Skeletal muscle cell (primary cell): Measurements from ENCODE around the gene C1QTNF6.
"Not testable (repeated sequence)": the region's sequence is repeated elsewhere in the genome, so short reads cannot be mapped to it uniquely, and the experiment has no call there.

Experiments
- DNase-seq: peaks from one replicate; pipeline ENCODE4 v3.0.0-alpha.2; 2010; ENCODE audit warnings: low read depth
- H3K4me3 ChIP-seq: 2 replicates; pipeline ENCODE4 v1.5.1; 2011; ENCODE audit warnings: low read depth, mild to moderate bottlenecking, control low read depth, low read length, moderate library complexity

C1QTNF6 gene

DNA sequence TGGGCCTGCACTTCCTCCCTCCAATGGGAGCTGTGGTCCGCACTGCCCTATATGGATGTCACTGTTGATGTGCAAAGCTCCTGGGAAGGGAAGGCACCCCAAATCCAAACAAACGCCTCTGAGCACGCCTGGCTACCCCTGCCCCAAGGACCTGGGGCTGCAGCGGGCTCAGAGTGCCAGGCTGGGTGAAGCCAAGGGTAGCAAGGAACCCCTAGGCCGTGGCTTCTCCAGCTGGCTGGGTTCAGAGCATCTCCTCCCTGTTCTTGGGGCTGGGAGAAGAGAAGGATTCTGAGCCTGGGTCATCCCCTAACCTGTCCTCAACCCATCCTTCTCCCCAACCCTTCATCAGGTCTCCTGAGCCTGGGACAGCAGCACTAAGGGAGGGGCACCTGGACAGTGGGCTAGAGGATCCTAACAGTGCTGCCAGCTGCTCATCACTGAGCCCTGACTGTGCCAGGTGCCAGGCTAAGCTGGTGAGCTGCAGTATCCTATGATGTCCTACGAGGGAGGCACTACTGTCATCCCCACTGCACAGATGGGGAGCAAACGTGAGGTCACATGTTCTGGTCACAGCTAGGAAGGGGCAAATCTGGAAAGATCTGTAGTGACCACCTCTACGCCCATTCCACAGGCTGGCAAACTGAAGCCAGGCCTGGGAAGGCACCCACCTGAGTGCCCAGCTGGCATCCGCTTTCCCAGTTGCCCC, 21.2 kb upstream of the C1QTNF6 start:
- no peak for DNase-seq

DNA sequence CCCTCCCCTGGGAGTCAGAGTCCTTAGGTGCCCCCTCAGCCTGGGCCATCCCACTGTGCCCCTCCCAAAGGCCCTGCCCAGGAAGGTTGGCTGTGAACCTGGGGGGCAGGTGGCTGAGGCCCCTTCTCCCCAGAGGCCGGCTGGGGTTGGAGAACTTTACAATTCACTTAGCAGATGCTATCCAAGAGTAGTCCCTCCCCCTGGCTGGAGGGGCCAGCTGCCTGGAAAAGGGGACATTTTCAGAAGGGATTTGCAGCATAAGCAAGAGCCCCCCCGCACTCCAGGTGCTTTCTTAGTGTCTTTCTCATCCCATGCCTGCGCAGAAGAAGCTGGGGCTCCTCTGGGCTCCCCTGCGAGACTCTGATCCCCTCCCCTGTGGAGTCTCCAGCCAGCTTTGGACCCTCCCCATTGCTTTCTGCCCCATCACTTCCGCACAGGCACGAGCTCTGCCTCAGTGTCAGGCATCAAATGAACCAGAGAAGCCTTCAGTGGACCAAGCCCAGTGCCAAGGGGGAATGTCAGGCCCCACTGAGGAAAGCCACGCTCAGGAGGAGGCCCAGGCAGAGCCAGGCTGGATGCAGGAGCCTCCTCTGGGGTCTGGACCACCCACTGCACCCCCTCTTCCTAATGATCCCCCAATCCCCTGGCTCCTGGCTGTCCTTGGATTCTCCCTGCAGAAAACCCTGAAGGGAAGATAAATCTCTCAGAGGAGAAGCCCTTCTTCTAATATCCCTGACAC, 20.5 kb upstream of the C1QTNF6 start:
- DNase-seq, result no peak
- no peak overlapping the region for H3K4me3 ChIP-seq

More for the DNA sequence above, 21.2 kb upstream of the C1QTNF6 start:
- no peak overlapping the region for H3K4me3 ChIP-seq

DNA sequence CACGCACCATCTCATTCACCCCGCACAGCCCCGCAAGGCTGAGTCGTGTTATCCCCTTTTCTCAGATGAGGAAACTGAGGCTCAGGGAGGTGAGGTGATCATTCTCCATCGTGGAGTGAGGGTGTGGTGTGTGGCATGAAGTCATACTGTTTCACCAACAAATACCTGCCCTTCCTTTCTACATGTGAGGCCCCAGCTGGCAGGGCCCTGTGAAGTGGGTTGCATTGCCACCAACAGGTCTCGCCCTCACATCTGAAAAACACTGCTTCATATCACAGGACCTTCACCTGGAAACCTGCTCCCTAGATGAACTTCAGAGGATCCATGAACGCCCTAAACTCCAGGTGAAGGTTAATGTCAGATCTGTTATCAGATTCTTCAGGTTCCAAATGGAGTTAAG, 19.9 kb upstream of the C1QTNF6 start:
- no peak for DNase-seq
- H3K4me3 ChIP-seq, result no peak overlapping the region

DNA sequence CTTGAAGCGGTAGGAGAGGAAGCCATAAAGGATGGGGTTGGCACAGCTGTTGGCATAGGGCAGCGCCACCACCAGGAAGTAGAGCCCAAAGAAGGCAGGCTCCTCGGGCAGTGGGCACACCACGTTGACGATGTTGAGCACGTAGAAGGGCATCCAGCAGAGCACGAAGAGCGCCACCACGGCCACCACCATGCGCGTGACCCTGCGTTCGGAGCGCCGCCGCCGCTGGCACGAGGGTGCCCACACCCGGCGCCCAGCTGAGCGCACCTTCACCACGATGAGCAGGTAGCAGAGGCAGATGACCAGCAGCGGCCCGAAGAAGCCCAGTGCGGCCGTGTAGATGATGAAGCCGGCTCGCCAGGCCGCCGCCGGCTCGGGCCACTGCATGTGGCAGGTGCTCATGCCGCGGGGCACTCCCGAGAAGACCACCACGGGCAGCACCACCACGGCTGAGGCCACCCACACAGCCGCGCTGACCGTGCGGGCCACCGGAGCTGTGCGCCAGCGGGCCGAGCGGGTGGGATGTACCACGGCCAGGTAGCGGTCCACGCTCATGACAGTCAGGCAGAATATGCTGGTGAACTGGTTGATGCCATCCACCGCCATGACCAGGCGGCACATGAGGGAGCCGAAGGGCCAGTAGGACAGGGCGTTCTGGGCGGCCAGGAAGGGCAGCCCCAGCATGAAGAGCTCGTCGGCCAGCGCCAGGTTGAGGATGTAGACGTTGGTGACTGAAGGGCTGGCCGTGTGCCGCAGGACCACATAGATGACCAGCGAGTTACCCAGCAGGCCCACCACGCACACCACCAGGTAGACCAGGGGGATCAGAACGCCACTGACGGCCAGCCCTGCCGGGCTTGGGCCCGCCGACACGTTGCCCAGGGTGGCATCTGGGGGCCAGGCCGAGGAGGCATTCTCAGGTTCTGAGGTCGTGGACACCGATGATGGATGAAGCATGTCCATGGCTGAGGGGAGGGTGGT, 19.1 kb upstream of the C1QTNF6 start:
- DNase-seq, result no peak
- no peak overlapping the region for H3K4me3 ChIP-seq

DNA sequence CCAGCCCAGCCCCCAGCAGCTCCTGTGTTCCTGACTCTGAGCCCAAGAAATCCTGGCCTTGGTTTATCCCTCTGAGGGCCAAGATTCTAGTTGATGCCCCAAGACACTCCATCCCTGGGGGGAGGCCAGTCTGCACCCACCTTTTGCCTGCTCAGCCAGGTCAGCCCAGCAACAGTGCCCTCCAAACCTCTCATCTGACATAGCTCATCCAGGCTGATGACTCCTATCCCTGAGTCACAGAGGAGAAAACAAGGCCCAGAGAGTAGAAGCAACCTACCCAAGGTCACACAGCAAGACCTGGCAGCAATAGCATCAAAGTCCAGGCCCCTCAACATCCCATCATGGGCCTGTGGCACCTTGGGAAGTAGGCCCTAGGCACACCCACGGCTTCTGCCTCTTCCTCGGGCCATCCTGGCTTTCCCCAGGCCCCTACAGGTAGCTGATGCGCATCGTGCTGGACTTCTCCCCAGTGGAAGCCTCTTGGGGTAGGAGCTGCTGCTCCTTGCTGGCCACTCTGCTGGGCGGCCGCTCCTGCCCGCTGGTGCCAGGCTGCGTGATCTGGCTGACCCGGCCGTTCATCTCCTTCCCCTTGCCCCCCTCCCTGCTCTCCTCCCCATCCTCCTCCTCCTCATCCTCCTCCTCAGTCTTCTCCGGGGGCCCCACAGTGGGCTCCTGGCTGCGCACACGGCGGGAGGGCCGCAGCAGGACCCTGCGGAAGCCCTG, 18.2 kb upstream of the C1QTNF6 start:
- H3K4me3 ChIP-seq, result no peak overlapping the region
- DNase-seq, result no peak

DNA sequence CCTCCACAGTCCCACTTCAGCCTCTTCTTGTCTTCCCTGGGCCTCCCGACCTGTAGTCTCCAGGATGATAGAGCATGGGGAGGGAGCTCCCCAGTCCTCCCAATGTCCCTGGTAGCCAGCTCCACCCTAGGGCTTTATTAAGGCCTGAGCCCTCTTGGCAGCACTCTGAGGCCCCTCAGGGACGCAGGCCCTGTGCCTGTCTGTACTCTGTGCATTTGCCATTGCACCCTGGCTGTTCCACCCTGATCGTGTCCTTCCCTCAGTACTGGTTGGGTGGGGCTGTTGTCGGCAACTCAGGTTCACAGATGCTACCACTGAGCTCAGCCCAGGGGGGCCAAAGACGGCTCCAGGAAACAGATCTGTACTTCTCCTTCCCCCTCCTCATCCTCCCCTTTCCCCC, 17.0 kb upstream of the C1QTNF6 start:
- DNase-seq, result no peak
- H3K4me3 ChIP-seq, result no peak overlapping the region

DNA sequence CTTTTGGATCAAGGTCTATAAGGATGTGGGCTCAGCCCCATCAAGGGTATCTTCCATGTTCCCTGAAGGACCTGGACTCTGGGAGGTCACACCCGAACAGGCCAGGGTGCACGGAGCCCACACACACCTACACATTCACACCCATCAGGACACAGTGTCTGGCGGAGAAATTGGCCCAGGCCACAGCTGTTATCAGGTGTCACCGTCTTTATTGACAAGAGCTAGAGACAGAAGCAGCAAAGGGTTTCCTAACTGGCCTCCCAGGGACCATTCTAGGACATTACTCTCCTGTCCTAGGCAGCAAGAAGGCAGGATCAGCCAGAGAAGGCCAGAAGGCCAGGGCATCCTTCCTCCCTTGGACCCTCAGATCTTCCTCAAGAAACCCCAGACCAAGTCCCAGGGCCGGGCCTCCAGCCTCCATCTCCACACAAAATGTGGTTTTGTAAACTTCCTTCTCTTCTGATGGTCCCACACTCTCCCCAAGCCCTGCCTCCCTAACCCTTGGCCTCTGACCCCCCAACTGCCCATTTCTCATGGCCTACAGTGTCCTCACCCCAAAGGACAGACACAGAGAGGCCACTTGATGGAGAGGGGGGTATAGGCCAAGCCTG, 16.1 kb upstream of the C1QTNF6 start:
- DNase-seq, result no peak
- no peak overlapping the region for H3K4me3 ChIP-seq

DNA sequence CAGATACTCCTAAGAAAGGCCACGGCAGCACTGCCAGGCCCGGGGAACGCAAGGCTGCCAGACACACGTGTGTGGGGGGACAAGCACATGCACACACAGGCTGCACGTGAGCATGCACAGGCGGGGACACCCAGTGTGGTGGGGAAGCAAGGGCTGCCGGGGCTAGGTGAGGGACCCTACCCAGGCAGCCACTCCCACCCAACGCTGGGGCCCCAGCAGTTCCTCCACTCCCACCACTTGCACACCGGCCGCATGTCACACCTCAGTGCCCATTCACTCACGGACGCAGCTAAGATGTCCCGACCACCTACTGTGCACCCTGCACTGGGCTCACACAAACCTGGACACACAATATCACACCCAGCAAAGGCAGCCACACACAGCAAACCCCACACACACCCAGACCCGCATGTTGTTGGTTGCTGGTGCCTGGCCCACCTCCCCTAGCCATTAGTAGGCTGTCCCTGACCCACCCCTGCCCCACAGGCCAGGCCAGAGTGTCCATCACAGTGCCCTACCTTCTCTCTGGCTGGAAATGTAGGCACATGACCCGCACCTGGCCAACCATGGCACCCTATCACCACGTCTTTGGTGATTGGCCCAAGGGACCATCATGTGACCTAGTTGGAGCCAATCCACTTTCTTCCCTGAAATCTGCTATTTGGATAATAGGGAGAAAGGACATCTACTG, 15.5 kb upstream of the C1QTNF6 start:
- no peak for DNase-seq
- no peak overlapping the region for H3K4me3 ChIP-seq

DNA sequence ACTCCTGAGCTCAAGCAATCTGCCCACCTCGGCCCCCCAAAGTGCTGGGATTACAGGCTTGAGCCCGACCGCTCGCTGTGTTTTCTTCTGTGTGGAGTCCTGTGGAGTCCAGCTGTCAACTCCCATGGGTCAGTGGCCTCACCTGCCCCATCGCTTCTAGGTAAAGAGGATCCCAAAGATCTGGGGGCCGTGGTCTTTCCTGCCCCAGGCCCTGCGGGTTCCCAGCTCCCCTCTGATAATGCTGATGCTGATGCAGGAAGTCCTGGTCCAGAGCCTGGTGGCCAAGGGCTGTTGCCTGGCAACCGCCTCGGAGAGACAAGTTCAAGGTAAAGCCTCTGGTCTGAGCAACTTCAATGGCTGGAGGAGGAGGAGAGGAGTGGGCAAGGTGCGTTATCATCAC, 14.7 kb upstream of the C1QTNF6 start:
- DNase-seq, result no peak
- H3K4me3 ChIP-seq, result no peak overlapping the region

DNA sequence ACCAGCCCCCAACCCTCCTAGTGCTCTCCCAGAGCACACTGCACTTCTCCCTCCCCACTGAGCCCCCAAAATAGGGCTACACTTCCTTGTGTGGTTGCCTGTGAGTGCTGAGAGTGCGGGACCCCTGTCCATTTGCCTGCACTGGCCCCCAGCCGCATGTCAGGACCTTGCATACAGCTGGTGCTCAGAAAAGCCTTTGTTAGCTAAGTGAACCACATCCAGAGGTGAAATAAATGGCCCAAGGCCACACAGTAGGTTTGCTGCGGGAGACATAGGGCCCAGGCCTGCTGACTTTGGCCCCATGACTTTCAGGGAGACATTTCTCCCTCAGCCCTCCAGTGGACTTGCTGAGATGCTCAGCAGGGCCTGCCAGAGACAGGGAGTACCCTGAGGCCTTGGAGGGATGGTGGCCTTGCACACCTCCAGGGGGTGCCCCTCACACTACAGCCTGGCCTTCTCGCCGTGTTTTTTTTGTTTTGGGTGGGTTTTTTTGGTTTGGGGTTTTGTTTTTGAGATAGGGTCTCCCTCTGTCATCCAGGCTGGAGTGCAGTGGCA, 14.0 kb upstream of the C1QTNF6 start:
- no peak overlapping the region for H3K4me3 ChIP-seq
- DNase-seq, result no peak

DNA sequence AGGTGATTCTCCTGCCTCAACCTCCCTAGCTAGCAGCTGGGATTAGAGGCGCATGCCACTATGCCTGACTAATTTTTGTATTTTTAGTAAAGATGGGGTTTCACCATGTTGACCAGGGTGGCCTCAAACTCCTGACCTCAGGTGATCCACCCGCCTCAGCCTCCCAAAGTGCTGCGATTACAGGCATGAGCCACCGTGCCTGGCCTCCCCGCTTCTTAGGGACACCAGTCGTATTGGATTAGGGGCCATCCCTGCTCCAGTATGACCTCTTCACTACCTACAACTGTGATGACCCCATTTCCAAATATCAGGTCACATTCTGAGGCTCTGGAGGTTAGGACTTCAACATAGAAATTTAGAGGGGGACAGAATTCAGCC, 13.4 kb upstream of the C1QTNF6 start:
- not testable (repeated sequence) for DNase-seq, H3K4me3 ChIP-seq

DNA sequence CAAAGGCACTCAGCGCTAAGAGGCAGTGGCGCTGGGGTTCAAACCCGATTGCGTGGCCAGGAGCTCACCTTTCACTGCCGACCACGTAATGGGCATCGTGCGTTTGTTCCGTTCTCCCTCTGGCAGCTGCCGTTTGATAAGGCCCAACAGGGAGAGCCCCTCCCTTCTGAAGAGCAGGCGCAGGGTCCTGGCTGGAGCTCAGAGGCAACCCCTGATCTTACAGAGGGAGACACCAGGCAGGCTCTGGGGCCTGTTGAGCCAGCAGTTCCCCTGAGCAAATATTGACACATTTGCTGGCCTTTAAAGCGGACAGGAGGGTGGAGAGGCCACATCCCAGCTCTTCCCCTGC, 11.7 kb upstream of the C1QTNF6 start:
- H3K4me3 ChIP-seq, result peak overlapping the region; percentile 34
- DNase-seq, result no peak

DNA sequence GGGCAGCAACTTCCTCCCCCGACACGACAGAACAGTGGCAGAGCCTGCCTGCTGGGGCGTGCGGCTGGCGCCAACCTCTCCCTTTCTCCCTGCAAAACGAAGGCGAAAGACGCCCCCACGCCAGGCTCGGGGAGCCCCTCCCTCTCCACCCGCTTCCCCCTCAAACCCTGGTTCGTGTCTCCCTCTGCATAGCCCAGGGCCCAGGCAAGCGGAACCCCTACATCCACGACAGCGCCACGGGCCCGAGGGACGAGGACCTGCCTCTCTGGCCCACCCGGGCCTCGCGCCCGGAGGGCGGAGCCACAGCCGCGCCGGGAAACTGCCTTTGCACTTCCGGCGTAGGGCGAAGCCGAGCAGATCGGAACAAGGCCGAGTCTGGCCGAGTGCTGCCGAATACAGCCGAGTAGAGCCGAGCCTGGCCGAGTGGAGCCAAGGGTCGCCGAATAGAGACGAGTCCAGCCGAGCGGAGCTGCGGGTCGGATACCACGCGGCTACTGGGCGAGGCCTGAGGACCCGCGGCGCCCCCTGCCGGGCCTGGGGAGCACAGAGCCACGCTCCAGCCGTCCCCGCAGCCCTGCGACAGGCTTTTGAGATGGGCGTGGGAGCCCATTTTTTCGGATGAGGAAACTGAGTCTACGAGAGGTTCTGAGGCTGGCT, 11.2 kb upstream of the C1QTNF6 start:
- H3K4me3 ChIP-seq, result peak overlapping the region; percentile 79
- DNase-seq, result peak; percentile 85

DNA sequence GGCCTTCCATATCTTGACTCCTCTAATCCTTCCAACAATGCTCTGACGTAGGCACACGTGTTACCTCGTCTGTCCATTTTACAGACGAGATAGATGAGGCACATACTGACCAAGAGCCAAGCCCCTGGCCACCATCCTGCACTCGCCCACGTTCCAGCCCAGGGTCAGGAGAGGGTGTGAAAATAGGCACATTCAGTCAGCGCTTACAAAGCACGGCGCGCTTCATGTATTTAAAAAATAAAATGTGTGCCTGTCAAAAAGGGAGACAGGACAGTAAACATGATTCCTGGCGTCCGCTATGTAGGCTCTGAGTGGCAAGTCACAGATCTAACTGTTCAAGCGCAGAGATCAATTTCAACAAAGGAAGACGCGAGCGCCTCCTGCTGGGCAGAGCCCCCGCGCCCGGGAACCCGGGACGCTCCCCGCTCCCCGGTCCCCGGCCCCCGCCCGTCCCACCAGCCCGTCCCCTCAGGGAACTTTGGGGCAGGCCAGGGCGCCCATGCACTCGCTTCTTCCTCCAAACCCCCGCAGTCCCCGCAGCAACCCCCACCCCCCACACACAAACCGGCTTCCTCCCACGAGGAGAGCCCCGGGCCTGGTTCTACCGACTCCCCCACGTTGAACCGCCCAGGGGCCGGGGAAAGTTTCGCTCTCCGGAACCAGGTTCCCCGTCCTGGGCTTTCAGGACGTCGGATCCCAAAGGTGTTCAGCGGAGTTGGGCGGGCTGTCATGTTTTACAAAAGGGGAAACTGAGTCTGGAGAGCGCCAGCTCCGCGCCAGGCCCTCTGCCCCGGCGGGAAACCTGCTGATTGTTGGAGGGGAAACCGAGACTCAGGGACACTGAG, 10.4 kb upstream of the C1QTNF6 start:
- DNase-seq, result no peak
- peak overlapping the region; percentile 79 for H3K4me3 ChIP-seq

DNA sequence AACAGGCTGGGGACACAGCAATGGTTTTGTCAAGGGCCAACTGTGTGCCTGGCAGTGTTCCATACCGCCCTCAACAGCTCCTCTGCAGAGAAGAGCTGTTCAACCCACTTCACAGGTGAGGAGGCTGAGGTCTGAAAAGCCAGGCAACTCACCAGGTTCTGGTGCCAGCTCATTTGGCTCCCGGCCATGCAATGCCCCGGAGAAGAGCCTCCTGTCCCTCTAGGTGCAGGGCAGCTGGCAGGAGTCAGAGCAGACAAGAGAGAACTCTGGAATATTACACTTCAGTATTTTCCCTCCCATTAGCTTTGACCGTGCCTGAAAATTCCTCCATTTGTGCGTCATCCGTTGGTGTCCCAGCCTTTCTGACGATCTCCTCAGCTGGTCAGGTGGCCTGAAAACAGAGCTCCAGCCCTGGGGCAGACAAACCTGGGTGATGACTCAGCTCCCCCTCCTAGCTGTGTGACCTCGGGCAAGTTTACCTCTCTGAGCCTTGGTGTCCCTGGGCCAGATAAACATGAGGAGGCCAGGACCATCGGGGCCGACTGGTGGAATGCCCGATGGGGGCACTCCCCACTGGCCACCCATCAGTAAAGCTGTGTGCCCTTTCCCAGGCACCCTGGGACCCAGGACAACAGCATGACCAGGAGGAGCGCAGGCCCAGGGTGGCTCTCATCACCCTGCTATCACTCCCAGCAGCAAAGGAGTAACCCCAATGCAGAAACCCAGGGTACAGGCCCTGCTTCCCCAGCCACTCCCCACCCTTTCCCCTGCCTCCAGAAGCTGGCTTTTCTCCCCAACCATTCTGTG, 9.6 kb upstream of the C1QTNF6 start:
- DNase-seq, result no peak

More for the DNA sequence above, 9.6 kb upstream of the C1QTNF6 start:
- no peak overlapping the region for H3K4me3 ChIP-seq
